H1 (cell line): Measurements from ENCODE around the gene GLRX. TPM values are rescaled to one million over a fixed set of nuclear protein-coding genes. Genes with fewer than 3 reads are reported as not detected.

Source experiments
- CTCF ChIA-PET: fragments of 300-600 bp; sonication (Branson Sonifier 250); formaldehyde crosslinking; loops from one replicate; lab custom pipeline; 2021; ENCODE audit not compliant: partially characterized antibody; lab: Charles Lee
- POLR2A ChIA-PET: fragments of 300-600 bp; sonication (Branson Sonifier 250); formaldehyde crosslinking; loops from one replicate; lab custom pipeline; 2021; ENCODE audit warnings: inconsistent platforms; ENCODE audit not compliant: partially characterized antibody; lab: Charles Lee
- DNase-seq, 2 experiments: peaks; one replicate each; pipeline versions ENCODE4 v3.0.0 to v3.0.0-alpha.2; 2010 to 2022; ENCODE audit warnings: low spot score in 2 of 2, low read depth in 1 of 2, mixed read lengths in 1 of 2
- FAIRE-seq: peaks from 2 replicates; lab custom pipeline; 2011; peaks lifted over from hg19 to GRCh38; lab: Jason Lieb, UNC
- H2AFZ ChIP-seq: 2 replicates; pipeline ENCODE4 v1.8.1; 2012; ENCODE audit warnings: low read length, inconsistent platforms
- H2AK5ac ChIP-seq: 2 replicates; pipeline ENCODE4 v1.6.1; 2013; ENCODE audit warnings: low read depth, low read length
- H2BK120ac ChIP-seq: replicated peaks from 2 replicates; pipeline ENCODE3; 2013; ENCODE audit warnings: low read depth, low read length, inconsistent platforms
- H2BK12ac ChIP-seq: 2 replicates; pipeline ENCODE4 v1.6.1; 2013; ENCODE audit warnings: low read depth, low read length
- H2BK15ac ChIP-seq: 2 replicates; pipeline ENCODE4 v1.6.1; 2013; ENCODE audit warnings: low read length
- H2BK20ac ChIP-seq: 2 replicates; pipeline ENCODE4 v1.6.1; 2013; ENCODE audit warnings: low read length
- H2BK5ac ChIP-seq: 2 replicates; pipeline ENCODE4 v1.6.1; 2013; ENCODE audit warnings: low read depth, low read length
- H3K14ac ChIP-seq: 2 replicates; pipeline ENCODE4 v1.6.1; 2013; ENCODE audit warnings: inconsistent platforms; ENCODE audit not compliant: insufficient read length
- H3K18ac ChIP-seq: 2 replicates; pipeline ENCODE4 v1.6.1; 2013; ENCODE audit warnings: low read length; ENCODE audit errors: extremely low read depth
- H3K23ac ChIP-seq: 2 replicates; pipeline ENCODE4 v1.6.1; 2013; ENCODE audit warnings: inconsistent platforms; ENCODE audit not compliant: insufficient read length
- H3K23me2 ChIP-seq: 2 replicates; pipeline ENCODE4 v1.6.1; 2013; ENCODE audit warnings: low read depth, low read length
- H3K27ac ChIP-seq: 2 replicates; pipeline ENCODE4 v1.6.1; 2011; ENCODE audit warnings: low read depth, low read length, inconsistent platforms
- H3K27me3 ChIP-seq, 4 experiments: replicated peaks in 1 of 4; 1 replicate in 1 of 4; 2 replicates in 3 of 4; pipeline versions ENCODE4 v1.6.1 to v1.8.1; 2011 to 2013; ENCODE audit warnings: low read length in 3 of 4, mild to moderate bottlenecking in 3 of 4, inconsistent platforms in 2 of 4, mixed read lengths in 2 of 4, moderate library complexity in 1 of 4; ENCODE audit not compliant: control insufficient read depth in 3 of 4, insufficient read depth in 3 of 4; ENCODE audit errors: extremely low read depth in 1 of 4
- H3K36me3 ChIP-seq, 4 experiments: 2 replicates each; pipeline versions ENCODE4 v1.6.1 to v1.8.1; 2011 to 2013; ENCODE audit warnings: mild to moderate bottlenecking in 4 of 4, low read length in 3 of 4, moderate library complexity in 2 of 4, control low read depth in 1 of 4, inconsistent platforms in 1 of 4; ENCODE audit not compliant: insufficient read depth in 4 of 4, control insufficient read depth in 2 of 4
- H3K4ac ChIP-seq: replicated peaks from 2 replicates; pipeline ENCODE3; 2013; ENCODE audit warnings: low read length, low read depth, mixed read lengths, inconsistent platforms; ENCODE audit not compliant: insufficient read length
- H3K4me1 ChIP-seq, 4 experiments: replicated peaks in 1 of 4; 1 replicate in 1 of 4; 2 replicates in 3 of 4; pipeline versions ENCODE4 v1.6.1 to v1.8.1; 2011 to 2013; ENCODE audit warnings: low read length in 3 of 4, inconsistent platforms in 2 of 4, mixed read lengths in 1 of 4; ENCODE audit not compliant: insufficient read depth in 4 of 4, control insufficient read depth in 3 of 4
- H3K4me2 ChIP-seq, 2 experiments: 2 replicates each; pipeline versions ENCODE4 v1.6.1 to v1.8.1; 2011 to 2013; ENCODE audit warnings: low read depth in 2 of 2, low read length in 2 of 2, control low read depth in 1 of 2, inconsistent platforms in 1 of 2, mild to moderate bottlenecking in 1 of 2; ENCODE audit not compliant: insufficient read depth in 1 of 2
- H3K4me3 ChIP-seq, 4 experiments: fragments of 200-600, 300-600 bp in 1 of 4; sonication (generic), shearing (Covaris generic), sonication (Bioruptor Twin) in 1 of 4; 2 replicates each; pipeline versions ENCODE4 v1.5.1 to v1.8.1; 2011 to 2016; ENCODE audit warnings: low read length in 4 of 4, low read depth in 3 of 4, control low read depth in 2 of 4, inconsistent platforms in 2 of 4, mild to moderate bottlenecking in 2 of 4, mixed read lengths in 1 of 4, moderate library complexity in 1 of 4; ENCODE audit not compliant: insufficient read depth in 2 of 4; ENCODE audit errors: extremely low read depth in 1 of 4
- H3K56ac ChIP-seq: replicated peaks from 2 replicates; pipeline ENCODE3; 2013; ENCODE audit warnings: low read depth, mild to moderate bottlenecking, mixed read lengths, low read length, inconsistent platforms; ENCODE audit not compliant: insufficient read length
- H3K79me1 ChIP-seq: 2 replicates; pipeline ENCODE4 v1.6.1; 2013; ENCODE audit warnings: low read depth, low read length, control low read depth
- H3K79me2 ChIP-seq, 2 experiments: 2 replicates each; pipeline versions ENCODE4 v1.6.1 to v1.8.1; 2012 to 2013; ENCODE audit warnings: low read length in 2 of 2, mild to moderate bottlenecking in 2 of 2, inconsistent platforms in 1 of 2; ENCODE audit not compliant: insufficient read depth in 2 of 2, control insufficient read depth in 1 of 2
- H3K9ac ChIP-seq, 4 experiments: replicated peaks in 1 of 4; 1 replicate in 1 of 4; 2 replicates in 3 of 4; pipeline versions ENCODE4 v1.6.1 to v1.8.1; 2011 to 2013; ENCODE audit warnings: low read depth in 3 of 4, low read length in 3 of 4, control low read depth in 2 of 4, mild to moderate bottlenecking in 2 of 4, moderate library complexity in 2 of 4, inconsistent platforms in 1 of 4; ENCODE audit errors: extremely low read depth in 1 of 4
- H3K9me3 ChIP-seq, 2 experiments: 2 replicates each; pipeline versions ENCODE4 v1.6.1 to v1.8.1; 2012 to 2013; ENCODE audit warnings: mild to moderate bottlenecking in 2 of 2, moderate library complexity in 2 of 2, control low read depth in 1 of 2, inconsistent platforms in 1 of 2, low read depth in 1 of 2, low read length in 1 of 2, mixed read lengths in 1 of 2; ENCODE audit not compliant: insufficient read depth in 2 of 2
- H4K20me1 ChIP-seq, 2 experiments: replicated peaks in 1 of 2; 2 replicates each; pipeline versions ENCODE3 to v1.8.1; 2011 to 2013; ENCODE audit warnings: inconsistent platforms in 2 of 2, low read length in 2 of 2, mild to moderate bottlenecking in 1 of 2; ENCODE audit not compliant: insufficient read depth in 2 of 2, control insufficient read depth in 1 of 2
- H4K5ac ChIP-seq: 2 replicates; pipeline ENCODE4 v1.6.1; 2013; ENCODE audit warnings: low read length, low read depth, mixed read lengths, inconsistent platforms; ENCODE audit not compliant: insufficient read length
- H4K8ac ChIP-seq: 2 replicates; pipeline ENCODE4 v1.8.0; 2013; ENCODE audit warnings: mild to moderate bottlenecking, moderate library complexity, low read length, inconsistent platforms; ENCODE audit not compliant: insufficient read depth; ENCODE audit errors: extremely low read depth
- H4K91ac ChIP-seq: replicated peaks from 2 replicates; pipeline ENCODE3; 2013; ENCODE audit warnings: low read length, mixed read lengths, inconsistent platforms; ENCODE audit not compliant: insufficient read length
- EGR1 ChIP-seq: IDR thresholded peaks from 2 replicates; pipeline ENCODE4 v1.6.1; 2011; ENCODE audit warnings: low read depth, low read length, borderline replicate concordance
- EP300 ChIP-seq, 2 experiments: IDR thresholded peaks; 1 replicate in 1 of 2; 2 replicates in 1 of 2; pipeline ENCODE4 v1.6.1; 2011 to 2012; ENCODE audit warnings: low read depth in 2 of 2, low read length in 2 of 2, mild to moderate bottlenecking in 2 of 2, borderline replicate concordance in 1 of 2, inconsistent platforms in 1 of 2, moderate library complexity in 1 of 2
- EZH2 ChIP-seq: fragments of 200-600 bp; sonication (generic); IDR thresholded peaks from 2 replicates; pipeline ENCODE4 v1.7.1; 2012; ENCODE audit warnings: low read depth, mild to moderate bottlenecking, moderate library complexity, low read length, inconsistent platforms; ENCODE audit not compliant: severe bottlenecking
- HDAC2 ChIP-seq, 2 experiments: fragments of 300-600 bp in 1 of 2; sonication (generic) in 1 of 2; IDR thresholded peaks; 2 replicates each; pipeline ENCODE4 v1.6.1; 2011 to 2012; ENCODE audit warnings: low read depth in 2 of 2, low read length in 2 of 2, mild to moderate bottlenecking in 2 of 2, moderate library complexity in 2 of 2, borderline replicate concordance in 1 of 2, inconsistent platforms in 1 of 2
- MAFK ChIP-seq: IDR thresholded peaks from 2 replicates; pipeline ENCODE4 v1.6.1; 2012; ENCODE audit warnings: low read depth, mild to moderate bottlenecking, improper control_type of control experiment, low read length
- NANOG ChIP-seq: IDR thresholded peaks from 2 replicates; pipeline ENCODE4 v1.6.1; 2011; ENCODE audit warnings: low read length, low read depth, mild to moderate bottlenecking, inconsistent platforms; ENCODE audit not compliant: insufficient read depth, poor library complexity, severe bottlenecking
- POLR2A ChIP-seq, 2 experiments: IDR thresholded peaks; 1 replicate in 1 of 2; 2 replicates in 1 of 2; pipeline ENCODE4 v1.6.1; 2011; ENCODE audit warnings: low read depth in 2 of 2, low read length in 2 of 2, mild to moderate bottlenecking in 2 of 2; ENCODE audit errors: control extremely low read depth in 1 of 2
- POU5F1 ChIP-seq: IDR thresholded peaks from 2 replicates; pipeline ENCODE4 v1.6.1; 2011; ENCODE audit warnings: low read depth, mild to moderate bottlenecking, low read length, moderate library complexity
- SIRT6 ChIP-seq: IDR thresholded peaks from one replicate; pipeline ENCODE4 v1.7.1; 2012; ENCODE audit warnings: low read length, inconsistent platforms
- TAF7 ChIP-seq: optimal IDR thresholded peaks from 2 replicates; pipeline ENCODE3; 2011; ENCODE audit warnings: low read depth, mild to moderate bottlenecking, inconsistent platforms, low read length, moderate library complexity, borderline replicate concordance
- TCF12 ChIP-seq: IDR thresholded peaks from 2 replicates; pipeline ENCODE4 v1.6.1; 2011; ENCODE audit warnings: low read depth, mild to moderate bottlenecking, low read length
- USF2 ChIP-seq: IDR thresholded peaks from 2 replicates; pipeline ENCODE4 v1.6.1; 2011; ENCODE audit warnings: low read length, improper control_type of control experiment
- WGBS, 2 experiments: shearing (Covaris generic) in 1 of 2; methylation state at CpG; one replicate each; pipeline versions ENCODE4 v1.1.6 to v1.1.7; 2013 to 2015; ENCODE audit warnings: low lambda C conversion rate in 2 of 2, mixed read lengths in 2 of 2, inconsistent platforms in 1 of 2, low coverage in 1 of 2, missing lambda C conversion rate in 1 of 2; ENCODE audit not compliant: insufficient replicate concordance in 2 of 2, insufficient coverage in 1 of 2, insufficient read length in 1 of 2; ENCODE audit errors: extremely low coverage in 1 of 2, missing lambda C conversion rate in 1 of 2; 5-methylcytosine and 5-hydroxymethylcytosine counted together
- polyA plus RNA-seq, 7 experiments: library from polyadenylated mRNA; depleted of rRNA in 3 of 7; stranded (reverse) in 5 of 7; unstranded in 2 of 7; fragments of >200 nt in 5 of 7; fragments of 200-250 nt in 2 of 7; gene quantifications; 1 replicate in 5 of 7; 2 replicates in 1 of 7; 4 replicates in 1 of 7; pipeline versions ENCODE4 v1.2.1 to v1.2.3, GENCODE V29; 2011 to 2013; ENCODE audit warnings: missing spikeins in 2 of 7, mixed read lengths in 2 of 7
- total RNA-seq: library from RNA; stranded (reverse); fragmentation: NEBNext Ultra II Directional; extraction: Animal tissue kit (Norgen Biotek cat#: 25700); gene quantifications from 2 replicates; pipeline ENCODE4 v1.2.1, GENCODE V29; 2021

The GLRX gene
- total and polyA plus RNA-seq, 2 of the 8 experiments (the other 6 are each of a cell fraction or from before 2014, with no cell fraction given) = 22.9 to 31.2 TPM

- FAIRE-seq = no peak
- H2BK15ac ChIP-seq = no peak overlapping the region
- H3K27me3 ChIP-seq = peaks cover 0 to 1% (median 0%) of the 10 kb centered on the region in 4 experiments; a peak in 1 of 7 replicates
- H2BK20ac ChIP-seq = no peak overlapping the region
- no peaks in the 10 kb centered on the region for H3K79me1 ChIP-seq
- no peak overlapping the region for H3K27ac ChIP-seq
- no peak overlapping the region for H3K23ac ChIP-seq
- peaks cover 2 to 16% (median 9%) of the 10 kb centered on the region in 4 experiments; a peak in 6 of 7 replicates for H3K4me1 ChIP-seq
- no peak overlapping the region for H4K5ac ChIP-seq
- H4K91ac ChIP-seq = no peak overlapping the region
- CTCF ChIA-PET = interaction anchor here (0.6 to 1.3 kb wide), 3 partner anchors 10 to 34 kb away, joined by 3 to 4 read pairs (median 3); no protein-coding TSS in a partner anchor
- H3K79me2 ChIP-seq = no peaks in the 10 kb centered on the region
- WGBS, 2 experiments = 95% methylated on average over 4 of the region's 4 CpGs; no CpG with 5 or more reads in 1 of the 2 experiments
- no peak overlapping the region for H3K4ac ChIP-seq
- no peaks in the 10 kb centered on the region for H3K9me3 ChIP-seq
- no peak overlapping the region for H2AK5ac ChIP-seq
- H2BK120ac ChIP-seq = no peak overlapping the region
- no peak overlapping the region for H2AFZ ChIP-seq
- no peak for DNase-seq
- H4K8ac ChIP-seq = no peak overlapping the region
- no peaks in the 10 kb centered on the region for H4K20me1 ChIP-seq
- no peak overlapping the region for H3K9ac ChIP-seq
- no peak overlapping the region for H3K18ac ChIP-seq
- H3K36me3 ChIP-seq = no peaks in the 10 kb centered on the region
- no peak overlapping the region for H2BK12ac ChIP-seq
- POLR2A ChIA-PET = no interaction called here
- no peak overlapping the region for H3K14ac ChIP-seq
- no peak overlapping the region for H3K4me2 ChIP-seq
- H3K23me2 ChIP-seq = no peaks in the 10 kb centered on the region
- H3K56ac ChIP-seq = no peak overlapping the region
- H2BK5ac ChIP-seq = no peak overlapping the region
- no peak overlapping the region for H3K4me3 ChIP-seq
- TF ChIP-seq SIRT6 = no peak
- no peak for TF ChIP-seq POU5F1
- no peak for TF ChIP-seq EP300 (IDR thresholded peaks at IDR 0.05; ENCODE audit: borderline replicate concordance in 1 of 2, low read depth in 2 of 2, low read length in 2 of 2)
- TF ChIP-seq HDAC2 (IDR thresholded peaks at IDR 0.05; ENCODE audit: borderline replicate concordance in 1 of 2, low read depth in 2 of 2, low read length in 2 of 2) = no peak
- TF ChIP-seq EZH2 = no peak
- no peak for TF ChIP-seq USF2
- no peak for TF ChIP-seq POLR2A (IDR thresholded peaks at IDR 0.05; ENCODE audit: control extremely low read depth in 1 of 2, low read depth in 2 of 2, low read length in 2 of 2)
- no peak for TF ChIP-seq TCF12
- TF ChIP-seq EGR1 = no peak
- no peak for TF ChIP-seq TAF7
- TF ChIP-seq MAFK = no peak
- no peak for TF ChIP-seq NANOG
These were observed 7.3 kb downstream of the GLRX start for GRCh38 chr5:95815155-95815729.
